Body of pancreas (tissue), 4 donors: ENCODE measurements around the gene PIK3R5. TPM values are rescaled to one million over a fixed set of nuclear protein-coding genes. Genes with fewer than 3 reads are reported as not detected.

ENCODE experiments used
- ATAC-seq: fragments of 150-250 bp; one replicate; pipeline ENCODE4 v1.9.1; 2016
- DNase-seq, 4 donors: peaks; one replicate each; pipeline ENCODE4 v3.0.0-alpha.2; 2019
- H3K27ac ChIP-seq, 4 donors: fragments of 200-600 bp; sonication (generic); 1 replicate in 3 of 4; 2 replicates in 1 of 4; pipeline versions ENCODE4 v1.5.1 to v1.6.1; 2016 to 2019; ENCODE audit warnings: mild to moderate bottlenecking in 1 of 4, mixed read lengths in 1 of 4, moderate library complexity in 1 of 4
- H3K27me3 ChIP-seq, 2 donors: fragments of 200-600 bp; sonication (generic); one replicate each; pipeline ENCODE4 v1.6.0; 2016; ENCODE audit warnings: mild to moderate bottlenecking in 1 of 2
- H3K36me3 ChIP-seq, 2 donors: fragments of 200-600 bp; sonication (generic); replicated peaks in 1 of 2; 2 replicates each; pipeline ENCODE4 v1.5.1; 2016; ENCODE audit warnings: low read depth in 2 of 2; ENCODE audit not compliant: insufficient read depth in 1 of 2
- H3K4me1 ChIP-seq: fragments of 200-600 bp; sonication (generic); one replicate; pipeline ENCODE4 v1.6.0; 2016
- H3K4me3 ChIP-seq, 2 donors: fragments of 200-600 bp; sonication (generic); 1 replicate in 1 of 2; 2 replicates in 1 of 2; pipeline ENCODE4 v1.5.1; 2016 to 2019
- H3K9me3 ChIP-seq, 3 donors: fragments of 200-600 bp; sonication (generic); 1 replicate in 2 of 3; 2 replicates in 1 of 3; pipeline ENCODE4 v1.5.1; 2016
- POLR2A ChIP-seq, 3 donors: fragments of 450-650 bp; IDR thresholded peaks; one replicate each; pipeline ENCODE4 v1.6.1; 2016; ENCODE audit warnings: antibody characterized with exemption in 3 of 3, mild to moderate bottlenecking in 2 of 3
- WGBS, 2 donors: methylation state at CpG; one replicate each; pipeline ENCODE4 v1.1.5; 2017; 5-methylcytosine and 5-hydroxymethylcytosine counted together
- intact Hi-C: fragments of 100-400 bp; cut with DNase I; formaldehyde crosslinking; loops from one replicate; pipeline ENCODE4 v1.15.1; 2023
- total RNA-seq, 2 donors: library from RNA; depleted of rRNA; stranded (reverse); fragments of >200 nt; gene quantifications; one replicate each; pipeline ENCODE4 v1.1.0, GENCODE V29; 2016
- TF ChIP-seq, protein P1 (sequence below), 7 experiments: fragments of 450-650 bp in 4 of 7; fragments of 200-600 bp in 3 of 7; sonication (generic) in 3 of 7; IDR thresholded peaks; one replicate each; pipeline ENCODE4 v1.5.1; 2016 to 2019; ENCODE audit warnings: antibody characterized with exemption in 7 of 7

PIK3R5 gene, protein sequence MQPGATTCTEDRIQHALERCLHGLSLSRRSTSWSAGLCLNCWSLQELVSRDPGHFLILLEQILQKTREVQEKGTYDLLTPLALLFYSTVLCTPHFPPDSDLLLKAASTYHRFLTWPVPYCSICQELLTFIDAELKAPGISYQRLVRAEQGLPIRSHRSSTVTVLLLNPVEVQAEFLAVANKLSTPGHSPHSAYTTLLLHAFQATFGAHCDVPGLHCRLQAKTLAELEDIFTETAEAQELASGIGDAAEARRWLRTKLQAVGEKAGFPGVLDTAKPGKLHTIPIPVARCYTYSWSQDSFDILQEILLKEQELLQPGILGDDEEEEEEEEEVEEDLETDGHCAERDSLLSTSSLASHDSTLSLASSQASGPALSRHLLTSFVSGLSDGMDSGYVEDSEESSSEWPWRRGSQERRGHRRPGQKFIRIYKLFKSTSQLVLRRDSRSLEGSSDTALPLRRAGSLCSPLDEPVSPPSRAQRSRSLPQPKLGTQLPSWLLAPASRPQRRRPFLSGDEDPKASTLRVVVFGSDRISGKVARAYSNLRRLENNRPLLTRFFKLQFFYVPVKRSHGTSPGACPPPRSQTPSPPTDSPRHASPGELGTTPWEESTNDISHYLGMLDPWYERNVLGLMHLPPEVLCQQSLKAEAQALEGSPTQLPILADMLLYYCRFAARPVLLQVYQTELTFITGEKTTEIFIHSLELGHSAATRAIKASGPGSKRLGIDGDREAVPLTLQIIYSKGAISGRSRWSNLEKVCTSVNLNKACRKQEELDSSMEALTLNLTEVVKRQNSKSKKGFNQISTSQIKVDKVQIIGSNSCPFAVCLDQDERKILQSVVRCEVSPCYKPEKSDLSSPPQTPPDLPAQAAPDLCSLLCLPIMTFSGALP
- total RNA-seq, result 1 to 10 TPM; 4.6 to 4.7 TPM

DNA sequence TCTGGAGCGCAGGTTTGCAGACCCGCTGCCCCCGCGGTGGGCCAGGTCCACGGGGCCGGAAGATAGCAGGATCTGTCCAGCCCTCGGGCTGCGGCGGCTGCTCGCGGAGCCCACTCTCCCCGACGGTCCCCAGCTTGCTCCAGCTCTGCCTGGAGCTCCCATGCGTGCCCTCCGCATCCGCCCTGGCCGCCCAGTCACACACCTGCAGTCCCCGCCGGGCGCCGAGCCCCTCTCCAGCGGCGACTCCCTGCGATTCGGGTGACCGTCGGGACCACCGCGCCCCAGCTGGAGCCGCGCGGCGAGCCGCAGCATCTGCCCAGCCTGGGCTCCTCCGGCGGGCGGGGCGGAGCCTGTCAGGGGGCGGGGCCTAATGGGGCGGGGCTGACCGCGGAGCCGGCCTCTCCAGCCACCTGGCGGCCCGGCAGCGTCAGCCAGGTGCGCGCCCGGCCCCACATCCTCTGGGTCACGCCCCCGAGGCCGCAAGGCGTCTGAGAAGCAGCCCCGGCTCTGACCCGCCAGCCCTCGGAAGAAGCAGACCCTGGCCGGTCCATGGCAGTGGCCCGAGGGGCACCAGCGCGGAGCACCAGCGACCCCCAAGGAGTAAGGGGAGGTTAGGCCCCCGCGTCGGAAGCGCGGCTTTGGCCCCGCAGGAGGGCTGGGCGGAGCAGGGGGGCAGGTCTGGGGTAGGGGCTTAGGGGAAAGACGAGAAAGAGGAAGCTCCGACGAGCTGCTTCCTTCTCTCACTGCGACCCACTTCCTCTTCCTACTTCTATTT is at the start of gene PIK3R5:
Gene PIK3R5, minus strand, starts transcription at position 314 of the 775 bp plus-strand sequence. CDS start 54,213 bp downstream, outside the sequence.
- peak within 1 kb of the TSS in 1 of 2 donors; percentile 33 for H3K4me3 ChIP-seq
- intact Hi-C loops, result no loop called here
- WGBS, 2 donors, result 2 to 6% methylated on average over 24 to 66 of the region's 72 CpGs

DNA sequence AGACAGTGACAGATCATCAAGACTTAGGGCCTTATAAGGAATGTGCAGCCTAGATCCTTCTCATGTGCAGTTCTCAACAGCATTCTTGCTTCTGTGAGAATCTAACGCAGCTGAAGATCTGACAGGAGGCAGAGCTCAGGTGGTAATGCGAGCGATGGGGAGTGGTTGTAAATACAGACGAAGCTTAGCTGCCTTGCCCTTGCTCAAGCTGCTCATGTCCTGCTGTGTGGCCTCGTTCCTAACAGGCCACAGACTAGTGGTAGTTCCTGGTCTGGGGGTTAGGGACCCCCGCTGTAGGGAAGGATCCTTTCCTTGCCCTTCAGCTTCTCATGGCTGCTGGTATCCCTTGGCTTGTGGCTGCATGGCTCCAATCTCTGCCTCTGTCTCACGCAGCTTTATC is 45.5 kb upstream of the PIK3R5 start:
- intact Hi-C loops, result no loop called here
- TF ChIP-seq, protein P1, sequence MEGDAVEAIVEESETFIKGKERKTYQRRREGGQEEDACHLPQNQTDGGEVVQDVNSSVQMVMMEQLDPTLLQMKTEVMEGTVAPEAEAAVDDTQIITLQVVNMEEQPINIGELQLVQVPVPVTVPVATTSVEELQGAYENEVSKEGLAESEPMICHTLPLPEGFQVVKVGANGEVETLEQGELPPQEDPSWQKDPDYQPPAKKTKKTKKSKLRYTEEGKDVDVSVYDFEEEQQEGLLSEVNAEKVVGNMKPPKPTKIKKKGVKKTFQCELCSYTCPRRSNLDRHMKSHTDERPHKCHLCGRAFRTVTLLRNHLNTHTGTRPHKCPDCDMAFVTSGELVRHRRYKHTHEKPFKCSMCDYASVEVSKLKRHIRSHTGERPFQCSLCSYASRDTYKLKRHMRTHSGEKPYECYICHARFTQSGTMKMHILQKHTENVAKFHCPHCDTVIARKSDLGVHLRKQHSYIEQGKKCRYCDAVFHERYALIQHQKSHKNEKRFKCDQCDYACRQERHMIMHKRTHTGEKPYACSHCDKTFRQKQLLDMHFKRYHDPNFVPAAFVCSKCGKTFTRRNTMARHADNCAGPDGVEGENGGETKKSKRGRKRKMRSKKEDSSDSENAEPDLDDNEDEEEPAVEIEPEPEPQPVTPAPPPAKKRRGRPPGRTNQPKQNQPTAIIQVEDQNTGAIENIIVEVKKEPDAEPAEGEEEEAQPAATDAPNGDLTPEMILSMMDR (IDR thresholded peaks at IDR 0.05), result no peak
- TF ChIP-seq POLR2A (IDR thresholded peaks at IDR 0.05), result no peak
- DNase-seq (no peak), ATAC-seq (no peak)
- Histone ChIP-seq H3K4me1 (no peaks in the 10 kb centered on the region), H3K4me3 (no peak overlapping the region), H3K27me3 (no peaks in the 10 kb centered on the region), H3K36me3 (no peaks in the 10 kb centered on the region), H3K27ac (no peak overlapping the region), H3K9me3 (no peaks in the 10 kb centered on the region)
- WGBS, 2 donors, result 86 to 94% methylated on average over 5 to 7 of the region's 7 CpGs

More for the DNA sequence above, at the start of gene PIK3R5:
- Histone ChIP-seq H3K27ac (peak within 1 kb of the TSS in 2 of 4 donors; percentile 32 to 83), H3K9me3 (no peaks in the 10 kb centered on the region), H3K4me1 (peaks cover 9% of the 10 kb centered on the region), H3K27me3 (peaks cover 0 to 10% of the 10 kb centered on the region in 2 donors), H3K36me3 (no peaks in the 10 kb centered on the region)
- TF ChIP-seq, protein P1 (IDR thresholded peaks at IDR 0.05), result peak in 4 of 7 experiments; percentile 14 to 25 (median 20)
- peak in 1 of 3 donors; percentile 43 for TF ChIP-seq POLR2A (IDR thresholded peaks at IDR 0.05)
- ATAC-seq (peak; percentile 83), DNase-seq (peak; percentile 51 to 72 (median 64))

DNA sequence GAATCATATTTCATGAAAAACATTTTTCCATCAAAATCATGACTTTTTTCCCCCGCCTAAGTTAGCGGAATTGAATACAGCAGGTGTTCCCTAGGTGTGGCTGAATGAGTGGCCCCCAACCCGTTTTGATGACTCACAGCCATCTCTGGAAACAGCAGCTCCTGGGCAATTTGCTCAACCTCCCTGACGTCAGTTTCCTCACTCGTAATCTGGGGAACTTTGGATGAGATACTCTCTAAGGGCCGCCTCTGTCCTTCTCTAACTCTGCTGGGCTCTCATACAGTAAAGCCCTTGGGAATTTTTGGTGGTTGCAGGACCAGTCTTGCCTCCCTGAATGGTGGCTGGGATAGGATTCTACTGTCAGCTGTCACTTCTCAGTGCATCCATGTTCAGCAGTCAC is 44.2 kb upstream of the PIK3R5 start:
- ATAC-seq (no peak), DNase-seq (no peak)
- 54 to 65% methylated on average over 5 to 6 of the region's 6 CpGs for WGBS, 2 donors
- no peak overlapping the region for H3K4me3 ChIP-seq
- H3K27ac ChIP-seq, result no peak overlapping the region
- no peaks in the 10 kb centered on the region for H3K27me3 ChIP-seq
- H3K36me3 ChIP-seq, result no peaks in the 10 kb centered on the region
- no peak for TF ChIP-seq POLR2A (IDR thresholded peaks at IDR 0.05)
- TF ChIP-seq, protein P1 (IDR thresholded peaks at IDR 0.05), result no peak
- intact Hi-C loops, result no loop called here
- no peaks in the 10 kb centered on the region for H3K4me1 ChIP-seq
- H3K9me3 ChIP-seq, result no peaks in the 10 kb centered on the region

DNA sequence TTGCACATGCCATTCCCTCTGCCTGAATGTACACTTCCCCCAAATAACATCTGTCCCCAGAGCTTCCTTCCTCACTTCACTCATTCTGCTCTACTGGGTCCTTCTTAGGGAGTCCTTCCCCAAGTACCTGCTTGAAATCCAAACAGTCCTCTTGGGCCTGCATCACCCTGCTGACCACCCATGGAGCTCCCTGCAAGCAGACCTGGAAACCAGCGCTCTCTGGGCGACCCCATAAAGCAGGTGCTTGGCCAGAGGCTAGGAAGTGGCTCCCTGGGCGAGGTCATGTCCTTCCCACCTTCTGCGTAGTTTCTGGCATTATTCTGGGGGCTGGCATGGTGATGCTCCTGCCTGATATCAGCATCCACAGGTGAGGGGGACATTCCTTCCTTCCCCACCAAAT is 43.6 kb upstream of the PIK3R5 start:
- Histone ChIP-seq H3K4me3 (no peak overlapping the region), H3K9me3 (no peaks in the 10 kb centered on the region), H3K4me1 (no peaks in the 10 kb centered on the region), H3K27me3 (peaks cover 0 to 5% of the 10 kb centered on the region in 2 donors), H3K27ac (no peak overlapping the region), H3K36me3 (no peaks in the 10 kb centered on the region)
- ATAC-seq (no peak), DNase-seq (no peak)
- intact Hi-C loops, result no loop called here
- 81 to 88% methylated on average over 3 to 4 of the region's 4 CpGs for WGBS, 2 donors
- TF ChIP-seq POLR2A (IDR thresholded peaks at IDR 0.05), result no peak
- TF ChIP-seq, protein P1 (IDR thresholded peaks at IDR 0.05), result no peak
